Right atrium auricular region (tissue), 2 donors: ENCODE results near the gene DMGDH. TPM values are rescaled to one million over a fixed set of nuclear protein-coding genes. Genes with fewer than 3 reads are reported as not detected.

Experiments
- DNase-seq: peaks from one replicate; pipeline ENCODE4 v3.0.0-alpha.2; 2019; ENCODE audit warnings: low spot score
- H3K27ac ChIP-seq, 2 donors: fragments of 200-600 bp; sonication (generic); 1 replicate in 1 of 2; 2 replicates in 1 of 2; pipeline ENCODE4 v1.5.1; 2016 to 2019
- H3K27me3 ChIP-seq, 2 donors: fragments of 200-600 bp; sonication (generic); one replicate each; pipeline versions ENCODE4 v1.5.1 to v1.6.0; 2017 to 2019
- H3K36me3 ChIP-seq: fragments of 200-600 bp; sonication (generic); one replicate; pipeline ENCODE4 v1.5.1; 2016
- H3K4me1 ChIP-seq, 2 donors: fragments of 200-600 bp; sonication (generic); one replicate each; pipeline versions ENCODE4 v1.5.1 to v1.6.0; 2017 to 2019
- H3K4me3 ChIP-seq, 2 donors: fragments of 200-600 bp; sonication (generic); 1 replicate in 1 of 2; 2 replicates in 1 of 2; pipeline ENCODE4 v1.5.1; 2017 to 2019; ENCODE audit warnings: mild to moderate bottlenecking in 1 of 2, moderate library complexity in 1 of 2
- H3K9me3 ChIP-seq, 2 donors: fragments of 200-600 bp; sonication (generic); one replicate each; pipeline ENCODE4 v1.5.1; 2019
- total RNA-seq, 2 donors: library from RNA; depleted of rRNA; stranded (reverse); fragments of >200 nt; gene quantifications; one replicate each; pipeline ENCODE4 v1.1.0, GENCODE V29; 2016
- TF ChIP-seq, protein P1 (sequence below), 2 donors: fragments of 200-600 bp; sonication (generic); IDR thresholded peaks; one replicate each; pipeline ENCODE4 v1.5.1; 2019; ENCODE audit warnings: antibody characterized with exemption in 2 of 2

Gene DMGDH
- total RNA-seq, 2 donors from 2014 or later = 1.3 to 4.0 TPM

DNA sequence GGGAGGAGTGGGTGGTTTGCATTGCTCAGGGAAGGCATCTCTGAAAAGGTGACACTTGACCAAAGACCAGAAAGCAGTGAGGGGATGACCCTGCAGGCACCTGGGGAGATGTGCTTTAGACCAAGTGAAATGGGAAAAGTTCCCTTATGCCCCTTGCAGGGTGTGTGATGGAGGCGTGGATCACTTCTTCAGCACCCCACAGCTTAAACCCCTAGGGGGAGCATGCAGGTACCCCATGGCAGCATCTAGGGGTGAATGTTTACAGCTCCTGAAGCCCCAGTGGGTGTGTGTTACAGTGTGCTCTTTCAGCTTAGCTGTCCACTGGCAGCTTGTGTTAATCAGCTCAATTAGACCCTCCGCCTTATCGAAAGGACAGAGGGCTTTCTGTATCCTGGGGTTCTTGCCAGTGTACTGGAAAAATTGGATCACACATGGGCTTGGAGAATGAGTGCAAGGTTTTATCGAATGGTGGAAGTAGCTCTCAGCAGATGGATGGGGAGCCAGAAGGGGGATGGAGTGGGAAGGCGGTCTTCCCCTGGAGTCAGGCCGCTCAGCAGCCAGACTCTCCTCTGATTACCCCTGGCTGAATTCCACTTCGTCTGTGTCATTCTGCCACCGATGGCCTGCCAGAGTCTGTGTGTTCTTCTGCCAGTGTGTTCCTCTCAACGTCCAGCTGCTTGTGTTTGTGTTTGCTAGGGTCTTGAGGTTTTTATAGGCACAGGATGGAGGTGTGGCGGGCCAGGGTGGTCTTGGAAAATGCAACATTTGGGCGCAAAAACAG lies 6.4 kb upstream of the DMGDH start:
- TF ChIP-seq, protein P1, sequence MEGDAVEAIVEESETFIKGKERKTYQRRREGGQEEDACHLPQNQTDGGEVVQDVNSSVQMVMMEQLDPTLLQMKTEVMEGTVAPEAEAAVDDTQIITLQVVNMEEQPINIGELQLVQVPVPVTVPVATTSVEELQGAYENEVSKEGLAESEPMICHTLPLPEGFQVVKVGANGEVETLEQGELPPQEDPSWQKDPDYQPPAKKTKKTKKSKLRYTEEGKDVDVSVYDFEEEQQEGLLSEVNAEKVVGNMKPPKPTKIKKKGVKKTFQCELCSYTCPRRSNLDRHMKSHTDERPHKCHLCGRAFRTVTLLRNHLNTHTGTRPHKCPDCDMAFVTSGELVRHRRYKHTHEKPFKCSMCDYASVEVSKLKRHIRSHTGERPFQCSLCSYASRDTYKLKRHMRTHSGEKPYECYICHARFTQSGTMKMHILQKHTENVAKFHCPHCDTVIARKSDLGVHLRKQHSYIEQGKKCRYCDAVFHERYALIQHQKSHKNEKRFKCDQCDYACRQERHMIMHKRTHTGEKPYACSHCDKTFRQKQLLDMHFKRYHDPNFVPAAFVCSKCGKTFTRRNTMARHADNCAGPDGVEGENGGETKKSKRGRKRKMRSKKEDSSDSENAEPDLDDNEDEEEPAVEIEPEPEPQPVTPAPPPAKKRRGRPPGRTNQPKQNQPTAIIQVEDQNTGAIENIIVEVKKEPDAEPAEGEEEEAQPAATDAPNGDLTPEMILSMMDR (IDR thresholded peaks at IDR 0.05) = no peak
- DNase-seq = no peak
- Histone ChIP-seq H3K27ac (no peak overlapping the region), H3K4me1 (peaks cover 0 to 6% of the 10 kb centered on the region in 2 donors), H3K4me3 (no peak overlapping the region), H3K9me3 (no peaks in the 10 kb centered on the region), H3K27me3 (no peaks in the 10 kb centered on the region), H3K36me3 (no peaks in the 10 kb centered on the region)

DNA sequence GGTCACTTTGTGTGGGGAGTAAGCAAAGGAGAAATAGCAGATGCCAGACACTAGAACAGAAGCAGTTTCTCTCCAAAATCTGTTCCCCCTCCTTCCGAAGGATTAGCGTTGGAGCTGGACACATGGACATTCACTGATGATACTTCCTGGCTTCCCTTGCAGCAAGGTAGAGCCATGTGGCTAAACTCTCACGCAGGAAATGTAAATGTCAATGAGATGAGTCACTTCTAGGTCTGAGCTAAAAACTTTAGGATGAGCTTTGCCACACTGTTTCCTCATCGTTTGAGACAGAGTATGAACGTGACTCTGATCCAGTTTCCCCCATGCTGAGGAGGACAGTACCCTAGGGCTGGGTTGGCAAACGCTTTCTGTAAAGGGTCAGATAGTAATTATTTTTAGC lies 5.2 kb upstream of the DMGDH start:
- TF ChIP-seq, protein P1 (IDR thresholded peaks at IDR 0.05) = no peak
- no peak for DNase-seq
- peaks cover 0 to 6% of the 10 kb centered on the region in 2 donors for H3K4me1 ChIP-seq
- H3K4me3 ChIP-seq = no peak overlapping the region
- no peaks in the 10 kb centered on the region for H3K36me3 ChIP-seq
- H3K27me3 ChIP-seq = no peaks in the 10 kb centered on the region
- no peak overlapping the region for H3K27ac ChIP-seq
- H3K9me3 ChIP-seq = no peaks in the 10 kb centered on the region

DNA sequence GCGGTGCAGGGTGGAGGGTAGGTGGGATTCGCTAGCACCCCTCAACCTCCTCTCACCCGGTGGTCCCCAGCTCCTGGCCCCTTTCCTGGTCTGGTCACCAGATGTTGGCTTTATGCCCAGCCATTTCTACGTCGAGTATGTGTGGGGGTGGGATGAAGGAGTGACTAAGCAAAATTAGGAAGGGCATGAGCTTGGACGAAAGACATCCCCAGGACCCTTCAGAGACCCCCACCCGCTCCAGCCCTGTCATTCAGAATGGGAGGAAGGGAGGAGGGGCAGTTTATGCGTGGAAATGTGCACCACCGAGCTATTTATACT lies 835 bp upstream of the DMGDH start:
- H3K9me3 ChIP-seq = no peaks in the 10 kb centered on the region
- DNase-seq = no peak
- no peaks in the 10 kb centered on the region for H3K4me1 ChIP-seq
- H3K36me3 ChIP-seq = no peaks in the 10 kb centered on the region
- TF ChIP-seq, protein P1 (IDR thresholded peaks at IDR 0.05) = no peak
- H3K27me3 ChIP-seq = no peaks in the 10 kb centered on the region
- peak overlapping the region; percentile 43 to 62 for H3K27ac ChIP-seq
- peak overlapping the region; percentile 39 to 55 for H3K4me3 ChIP-seq

DNA sequence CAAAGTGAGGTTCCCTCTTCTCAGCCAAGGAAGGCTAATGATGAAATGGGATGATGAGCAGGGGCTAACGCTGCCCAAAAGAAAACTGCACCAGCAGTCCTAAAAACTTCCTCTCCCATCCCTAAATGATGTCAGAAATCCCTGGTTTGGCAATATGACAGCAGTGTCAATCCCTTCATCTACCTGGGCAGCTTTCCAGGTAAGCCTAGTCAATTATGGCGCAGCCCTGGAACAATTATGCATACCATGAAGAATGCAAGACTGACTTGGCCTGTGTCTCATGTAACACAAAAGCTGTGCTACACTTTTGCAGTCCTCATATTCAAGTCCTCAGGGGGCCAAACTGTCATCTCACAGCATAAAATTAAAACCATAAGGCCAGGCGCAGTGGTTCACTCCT lies 7.0 kb downstream of the DMGDH start:
- Histone ChIP-seq H3K27me3 (no peaks in the 10 kb centered on the region), H3K4me3 (no peak overlapping the region), H3K27ac (no peak overlapping the region), H3K4me1 (no peaks in the 10 kb centered on the region), H3K9me3 (no peaks in the 10 kb centered on the region), H3K36me3 (no peaks in the 10 kb centered on the region)
- TF ChIP-seq, protein P1 (IDR thresholded peaks at IDR 0.05) = no peak
- DNase-seq = no peak

DNA sequence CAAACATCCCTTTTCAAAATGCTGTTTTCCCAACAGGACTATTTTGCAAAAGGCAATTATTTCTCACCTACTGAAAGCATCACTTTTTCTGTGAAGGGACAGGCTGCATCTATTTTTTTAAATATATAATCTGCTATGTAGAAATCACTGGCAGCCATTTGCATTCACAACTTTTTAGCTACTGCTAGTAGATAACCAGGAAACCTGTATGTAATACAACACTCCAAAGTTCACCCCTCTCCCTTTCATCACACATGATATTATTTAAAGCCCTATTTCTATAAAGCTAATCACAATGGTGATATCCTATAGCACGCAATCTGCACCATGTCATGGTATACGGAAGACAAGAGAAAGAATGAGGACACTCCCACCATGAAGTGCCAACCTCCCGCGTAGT lies 9.8 kb downstream of the DMGDH start:
- Histone ChIP-seq H3K27me3 (no peaks in the 10 kb centered on the region), H3K36me3 (no peaks in the 10 kb centered on the region), H3K9me3 (no peaks in the 10 kb centered on the region), H3K27ac (no peak overlapping the region), H3K4me3 (no peak overlapping the region), H3K4me1 (no peaks in the 10 kb centered on the region)
- TF ChIP-seq, protein P1 (IDR thresholded peaks at IDR 0.05) = no peak
- no peak for DNase-seq

DNA sequence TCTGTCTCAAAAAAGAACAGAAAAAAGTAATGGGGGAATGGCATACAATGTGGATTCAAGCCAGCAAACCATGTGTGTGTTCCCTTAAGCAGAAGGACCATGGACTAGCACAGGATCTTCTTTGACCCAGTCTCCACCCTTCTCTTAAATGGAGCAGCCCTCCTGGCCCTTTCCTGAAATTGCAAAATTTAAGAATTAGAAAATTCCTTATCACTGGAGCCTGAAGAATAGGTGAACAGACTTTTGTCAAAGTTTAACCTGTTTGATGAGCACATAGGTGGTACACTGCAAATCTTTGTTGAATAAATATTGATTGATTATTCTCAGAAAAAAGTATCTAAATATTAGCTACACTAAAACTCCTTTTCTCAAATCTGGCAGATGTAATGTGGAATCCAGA lies 12.6 kb downstream of the DMGDH start:
- H3K9me3 ChIP-seq = peaks cover 0 to 6% of the 10 kb centered on the region in 2 donors
- no peak overlapping the region for H3K27ac ChIP-seq
- H3K36me3 ChIP-seq = no peaks in the 10 kb centered on the region
- no peak for DNase-seq
- TF ChIP-seq, protein P1 (IDR thresholded peaks at IDR 0.05) = no peak
- no peaks in the 10 kb centered on the region for H3K27me3 ChIP-seq
- no peak overlapping the region for H3K4me3 ChIP-seq
- no peaks in the 10 kb centered on the region for H3K4me1 ChIP-seq
